HEK293T (cell line): ENCODE data around the gene OR11A1.

Experiments
- CTCF ChIA-PET: fragments of 350-600 bp; formaldehyde crosslinking; extraction: SDS; loops from one replicate; lab custom pipeline; 2021; ENCODE audit warnings: antibody characterized with exemption, inconsistent platforms; lab: Yijun Ruan, JAX
- POLR2A ChIA-PET: fragments of 350-600 bp; formaldehyde crosslinking; extraction: SDS; loops from one replicate; lab custom pipeline; 2020; ENCODE audit warnings: antibody characterized with exemption, inconsistent platforms; lab: Yijun Ruan, JAX
- DNase-seq: peaks from one replicate; pipeline ENCODE4 v3.0.0; 2012; ENCODE audit warnings: mixed read lengths; ENCODE audit errors: extremely low spot score
- ARNT ChIP-seq: fragments of 450-650 bp; IDR thresholded peaks from 2 replicates; pipeline ENCODE4 v1.6.1; 2017; ENCODE audit warnings: mild to moderate bottlenecking
- BHLHE40 ChIP-seq: fragments of 450-650 bp; IDR thresholded peaks from 2 replicates; pipeline ENCODE4 v1.6.1; 2016; ENCODE audit warnings: mild to moderate bottlenecking, moderate library complexity, borderline replicate concordance
- CTBP1 ChIP-seq: fragments of 450-650 bp; IDR thresholded peaks from 2 replicates; pipeline ENCODE4 v1.6.1; 2016; ENCODE audit warnings: borderline replicate concordance
- ELF4 ChIP-seq: fragments of 450-650 bp; IDR thresholded peaks from 2 replicates; pipeline ENCODE4 v1.6.1; 2017; ENCODE audit warnings: antibody characterized with exemption
- FOXA1 ChIP-seq: fragments of 450-650 bp; IDR thresholded peaks from 2 replicates; pipeline ENCODE4 v1.6.1; 2016; ENCODE audit warnings: mild to moderate bottlenecking
- FOXK2 ChIP-seq: fragments of 450-650 bp; IDR thresholded peaks from 2 replicates; pipeline ENCODE4 v1.6.1; 2016; ENCODE audit warnings: mild to moderate bottlenecking
- FOXM1 ChIP-seq: fragments of 450-650 bp; IDR thresholded peaks from 2 replicates; pipeline ENCODE4 v1.6.1; 2017; ENCODE audit warnings: mild to moderate bottlenecking, borderline replicate concordance
- HDGF ChIP-seq: fragments of 450-650 bp; IDR thresholded peaks from 2 replicates; pipeline ENCODE4 v1.6.1; 2017; ENCODE audit warnings: antibody characterized with exemption, borderline replicate concordance
- L3MBTL2 ChIP-seq: fragments of 450-650 bp; conservative IDR thresholded peaks from 2 replicates; pipeline ENCODE4 v1.6.1; 2016; ENCODE audit warnings: mild to moderate bottlenecking
- LEF1 ChIP-seq: fragments of 450-650 bp; IDR thresholded peaks from 2 replicates; pipeline ENCODE4 v1.6.1; 2017; ENCODE audit warnings: mild to moderate bottlenecking, borderline replicate concordance
- NFRKB ChIP-seq: fragments of 450-650 bp; IDR thresholded peaks from 2 replicates; pipeline ENCODE4 v1.6.1; 2016; ENCODE audit warnings: mild to moderate bottlenecking, moderate library complexity
- SP1 ChIP-seq: fragments of 450-650 bp; IDR thresholded peaks from 2 replicates; pipeline ENCODE4 v1.6.1; 2017
- SUZ12 ChIP-seq: fragments of 450-650 bp; IDR thresholded peaks from 2 replicates; pipeline ENCODE4 v1.6.1; 2016; ENCODE audit warnings: mild to moderate bottlenecking
- TARDBP ChIP-seq: fragments of 450-650 bp; IDR thresholded peaks from 2 replicates; pipeline ENCODE4 v1.6.1; 2016
- ZNF384 ChIP-seq: fragments of 450-650 bp; IDR thresholded peaks from 2 replicates; pipeline ENCODE4 v1.6.1; 2016
- TF ChIP-seq, protein P1 (sequence below): fragments of 450-650 bp; IDR thresholded peaks from 2 replicates; pipeline ENCODE4 v1.6.1; 2016

Gene OR11A1

DNA sequence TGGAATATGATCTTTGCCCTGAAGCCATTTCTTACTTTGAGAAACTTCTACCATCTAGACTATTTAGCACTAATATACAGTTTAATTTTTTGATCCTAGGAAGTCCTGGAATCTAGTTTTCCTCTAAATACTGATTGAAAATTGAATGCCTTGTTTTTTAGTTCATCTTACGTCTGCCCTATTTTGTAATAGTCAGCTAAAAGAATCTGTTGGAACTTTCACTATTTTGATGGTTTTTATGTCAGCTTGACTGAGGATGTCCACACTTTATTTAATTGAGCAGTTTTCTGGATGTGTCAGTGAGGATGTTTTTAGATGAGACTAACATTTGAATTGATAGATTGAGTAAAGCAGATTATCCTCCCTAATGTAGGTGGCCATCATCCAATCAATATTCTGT lies 53.1 kb downstream of the OR11A1 start:
- POLR2A ChIA-PET, result no interaction called here

GRCh38 chr6:29399525-29399924 lies 57.3 kb downstream of the OR11A1 start:
- ChIA-PET POLR2A (no interaction called here), CTCF (no interaction called here)
- DNase-seq, result no peak

More for the DNA sequence above, 53.1 kb downstream of the OR11A1 start:
- TF ChIP-seq FOXA1, result no peak
- TF ChIP-seq SUZ12, result no peak
- no peak for TF ChIP-seq LEF1
- TF ChIP-seq FOXM1, result no peak
- no peak for TF ChIP-seq BHLHE40
- no peak for DNase-seq
- CTCF ChIA-PET, result interaction anchor here (0.7 kb wide), 1 partner anchor 68 kb away, joined by 3 read pairs; no protein-coding TSS in a partner anchor

GRCh38 chr6:29395331-29395730 lies 61.5 kb downstream of the OR11A1 start, which contains the start of gene OR12D2:
TSS of gene OR12D2 (plus strand) at chr6:29395631. CDS start at chr6:29396700, 1,069 bp downstream.
- DNase-seq, result no peak
- TF ChIP-seq BHLHE40, result no peak
- TF ChIP-seq, protein P1, sequence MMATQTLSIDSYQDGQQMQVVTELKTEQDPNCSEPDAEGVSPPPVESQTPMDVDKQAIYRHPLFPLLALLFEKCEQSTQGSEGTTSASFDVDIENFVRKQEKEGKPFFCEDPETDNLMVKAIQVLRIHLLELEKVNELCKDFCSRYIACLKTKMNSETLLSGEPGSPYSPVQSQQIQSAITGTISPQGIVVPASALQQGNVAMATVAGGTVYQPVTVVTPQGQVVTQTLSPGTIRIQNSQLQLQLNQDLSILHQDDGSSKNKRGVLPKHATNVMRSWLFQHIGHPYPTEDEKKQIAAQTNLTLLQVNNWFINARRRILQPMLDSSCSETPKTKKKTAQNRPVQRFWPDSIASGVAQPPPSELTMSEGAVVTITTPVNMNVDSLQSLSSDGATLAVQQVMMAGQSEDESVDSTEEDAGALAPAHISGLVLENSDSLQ, result no peak
- no peak for TF ChIP-seq FOXA1
- no peak for TF ChIP-seq SUZ12
- TF ChIP-seq HDGF, result no peak
- no peak for TF ChIP-seq ARNT
- no peak for TF ChIP-seq L3MBTL2
- TF ChIP-seq CTBP1, result no peak
- no peak for TF ChIP-seq NFRKB
- TF ChIP-seq SP1, result no peak
- no peak for TF ChIP-seq FOXK2
- no peak for TF ChIP-seq ZNF384
- no peak for TF ChIP-seq LEF1
- no peak for TF ChIP-seq TARDBP
- no peak for TF ChIP-seq ELF4
- TF ChIP-seq FOXM1, result no peak
- ChIA-PET CTCF (no interaction called here), POLR2A (no interaction called here)

More at GRCh38 chr6:29399525-29399924, 57.3 kb downstream of the OR11A1 start:
- TF ChIP-seq L3MBTL2 (no peak), CTBP1 (no peak), FOXK2 (no peak), HDGF (no peak), ARNT (no peak), BHLHE40 (no peak)

DNA sequence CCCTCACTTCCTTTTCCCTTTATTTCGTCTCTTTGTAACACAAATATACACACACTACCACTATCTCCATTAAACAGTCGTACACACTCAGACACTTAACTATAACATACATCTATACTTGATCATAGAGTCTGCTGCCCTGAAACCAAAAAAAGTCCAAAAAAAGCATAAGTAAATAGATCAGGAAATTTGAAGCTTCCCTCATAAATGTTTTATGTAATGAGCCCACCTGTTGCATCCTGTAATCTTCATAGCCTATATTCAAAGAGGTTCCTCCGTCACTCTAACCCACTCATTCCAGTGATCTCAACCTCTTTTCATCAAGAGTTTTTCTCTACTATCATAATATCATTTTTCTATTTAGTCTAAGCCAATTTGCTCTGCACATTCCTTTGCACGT lies 68.3 kb downstream of the OR11A1 start:
- DNase-seq, result no peak
- ChIA-PET POLR2A (no interaction called here), CTCF (no interaction called here)
- no peak for TF ChIP-seq NFRKB
- TF ChIP-seq CTBP1, result no peak
- no peak for TF ChIP-seq HDGF
- no peak for TF ChIP-seq SP1
- TF ChIP-seq FOXA1, result no peak
- TF ChIP-seq ELF4, result no peak
- TF ChIP-seq, protein P1, result no peak
- no peak for TF ChIP-seq ZNF384
- TF ChIP-seq SUZ12, result no peak
- no peak for TF ChIP-seq TARDBP
- no peak for TF ChIP-seq FOXK2
- no peak for TF ChIP-seq LEF1
- no peak for TF ChIP-seq FOXM1
- no peak for TF ChIP-seq ARNT
- TF ChIP-seq BHLHE40, result no peak
- no peak for TF ChIP-seq L3MBTL2

DNA sequence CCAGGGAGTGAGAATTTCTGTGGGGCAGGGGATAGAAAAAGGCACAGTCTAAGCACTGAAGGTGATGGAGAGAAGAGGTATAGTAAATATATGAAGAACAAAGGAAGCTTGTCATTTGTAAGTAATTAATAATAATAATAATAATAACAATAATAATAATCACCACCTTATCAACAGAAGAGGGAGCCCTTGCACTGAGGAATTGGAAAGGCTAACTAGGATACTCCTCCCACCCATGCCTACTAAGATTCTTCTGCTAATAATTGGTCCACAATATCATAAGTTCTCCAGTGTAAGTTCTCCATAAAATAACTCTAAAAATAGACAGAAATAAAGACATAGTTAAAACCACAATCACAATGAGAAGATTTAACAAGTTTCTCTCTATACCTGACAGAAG lies 80.9 kb downstream of the OR11A1 start:
- DNase-seq, result no peak
- TF ChIP-seq SUZ12 (no peak), NFRKB (no peak), SP1 (no peak), ZNF384 (no peak), FOXM1 (no peak)
- ChIA-PET CTCF (no interaction called here), POLR2A (no interaction called here)
